Caco-2 (cell line): ENCODE data around the gene SNCB. TPM values are rescaled to one million over a fixed set of nuclear protein-coding genes. Genes with fewer than 3 reads are reported as not detected.

Experiments
- BruUV-seq: library from RNA; stranded (reverse); fragments of 400-500 nt; replicated peaks from 2 replicates; lab custom pipeline; 2021; lab: Mats Ljungman, UMichigan
- CTCF ChIA-PET: fragments of 300-600 bp; sonication (Branson Sonifier 250); formaldehyde crosslinking; loops from one replicate; lab custom pipeline; 2022; ENCODE audit warnings: antibody characterized with exemption; lab: Charles Lee
- POLR2A ChIA-PET: fragments of 300-600 bp; sonication (Branson Sonifier 250); formaldehyde crosslinking; loops from one replicate; lab custom pipeline; 2022; ENCODE audit warnings: antibody characterized with exemption; lab: Charles Lee
- DNase-seq, 2 experiments: peaks; one replicate each; pipeline versions ENCODE4 v3.0.0 to v3.0.0-alpha.2; 2020 to 2022
- H3K27me3 ChIP-seq: replicated peaks from 2 replicates; pipeline ENCODE4 v1.6.0; 2011; ENCODE audit warnings: low read length; ENCODE audit not compliant: control insufficient read depth, insufficient read depth
- H3K36me3 ChIP-seq: 2 replicates; pipeline ENCODE4 v1.5.1; 2011; ENCODE audit warnings: low read length; ENCODE audit not compliant: control insufficient read depth, insufficient read depth
- H3K4me1 ChIP-seq: fragments of 250-450 bp; sonication (Bioruptor Pico); 2 replicates; pipeline ENCODE4 v1.5.1; 2020; ENCODE audit warnings: mild to moderate bottlenecking
- H3K4me3 ChIP-seq: 2 replicates; pipeline ENCODE4 v1.5.1; 2011; ENCODE audit warnings: low read depth, mild to moderate bottlenecking, control low read depth, low read length
- H3K9me3 ChIP-seq: fragments of 250-450 bp; sonication (Bioruptor Pico); 2 replicates; pipeline ENCODE4 v1.5.1; 2020; ENCODE audit warnings: mild to moderate bottlenecking, moderate library complexity
- H3K27ac Mint-ChIP-seq: one replicate; pipeline ENCODE4 v1.8.0; 2022; ENCODE audit warnings: mixed read lengths; ENCODE audit not compliant: unreplicated experiment
- H3K27me3 Mint-ChIP-seq: one replicate; pipeline ENCODE4 v1.8.0; 2022; ENCODE audit warnings: mixed read lengths; ENCODE audit not compliant: insufficient read depth, unreplicated experiment
- H3K36me3 Mint-ChIP-seq: one replicate; pipeline ENCODE4 v1.8.0; 2022; ENCODE audit warnings: mild to moderate bottlenecking, mixed read lengths; ENCODE audit not compliant: insufficient read depth, unreplicated experiment
- H3K4me1 Mint-ChIP-seq: one replicate; pipeline ENCODE4 v1.8.0; 2022; ENCODE audit warnings: low read depth, mixed read lengths; ENCODE audit not compliant: unreplicated experiment
- H3K4me3 Mint-ChIP-seq: one replicate; pipeline ENCODE4 v1.8.0; 2022; ENCODE audit warnings: mild to moderate bottlenecking, moderate library complexity, mixed read lengths; ENCODE audit not compliant: unreplicated experiment
- H3K9me3 Mint-ChIP-seq: one replicate; pipeline ENCODE4 v1.8.0; 2022; ENCODE audit warnings: mixed read lengths; ENCODE audit not compliant: unreplicated experiment
- CTCF ChIP-seq, 2 experiments: fragments of 200-600 bp in 1 of 2; IDR thresholded peaks; 1 replicate in 1 of 2; 2 replicates in 1 of 2; pipeline versions ENCODE4 v1.5.1 to v1.8.0; 2011 to 2022; ENCODE audit warnings: antibody characterized with exemption in 1 of 2, control low read depth in 1 of 2, inconsistent platforms in 1 of 2, low read depth in 1 of 2, low read length in 1 of 2, mild to moderate bottlenecking in 1 of 2, moderate library complexity in 1 of 2; ENCODE audit not compliant: insufficient read depth in 1 of 2, severe bottlenecking in 1 of 2, unreplicated experiment in 1 of 2
- intact Hi-C: fragments of 100-400 bp; cut with micrococcal nuclease; formaldehyde crosslinking; loops from one replicate; pipeline ENCODE4 v1.10.0; 2022; ENCODE audit not compliant: unreplicated experiment
- total RNA-seq: library from RNA; stranded (reverse); gene quantifications from 2 replicates; pipeline ENCODE4 v1.2.3, GENCODE V29; 2022

Gene SNCB
- total RNA-seq, 1 experiment from 2014 or later, result not detected

- Histone ChIP-seq H3K4me1 (no peaks in the 10 kb centered on the region), H3K27me3 (no peaks in the 10 kb centered on the region), H3K9me3 (no peaks in the 10 kb centered on the region), H3K36me3 (no peaks in the 10 kb centered on the region), H3K4me3 (no peak overlapping the region)
- ChIA-PET CTCF (interaction anchor here (0.6 to 2.3 kb wide), 70 partner anchors 9 to 933 kb away, joined by 3 to 34 read pairs (median 4); partner anchors contain the start of genes EIF4E1B, HK3, RNF44 and SNCB), POLR2A (interaction anchor here (0.6 kb wide), 1 partner anchor 345 kb away, joined by 4 read pairs; no protein-coding TSS in a partner anchor)
- Mint-ChIP-seq H3K4me3 (no peak overlapping the region), H3K27me3 (peaks cover 6% of the 10 kb centered on the region), H3K27ac (no peak overlapping the region), H3K9me3 (no peaks in the 10 kb centered on the region), H3K4me1 (no peaks in the 10 kb centered on the region), H3K36me3 (no peaks in the 10 kb centered on the region)
- DNase-seq, result peak; percentile 77 to 83
- BruUV-seq, result no TSS peak
- peak; percentile 97 to 98 for TF ChIP-seq CTCF (IDR thresholded peaks at IDR 0.05; ENCODE audit: insufficient read depth in 1 of 2, low read depth in 1 of 2, low read length in 1 of 2, severe bottlenecking in 1 of 2, unreplicated experiment in 1 of 2)
- intact Hi-C loops, result loop anchor here (2.0 to 5.0 kb wide), 3 partner anchors 151 to 451 kb away; partner anchors contain the start of gene UNC5A
Measured at GRCh38 chr5:176660860-176661641, 30.7 kb upstream of the SNCB start.

- no peaks in the 10 kb centered on the region for H3K36me3 Mint-ChIP-seq
- H3K9me3 ChIP-seq, result no peaks in the 10 kb centered on the region
- CTCF ChIA-PET, result interaction anchor here (0.6 to 2.3 kb wide), 68 partner anchors 9 to 932 kb away, joined by 3 to 34 read pairs (median 5); partner anchors contain the start of genes EIF4E1B, RNF44, SNCB and TSPAN17
- H3K27me3 ChIP-seq, result no peaks in the 10 kb centered on the region
- no peak overlapping the region for H3K27ac Mint-ChIP-seq
- no peaks in the 10 kb centered on the region for H3K4me1 Mint-ChIP-seq
- no peaks in the 10 kb centered on the region for H3K4me1 ChIP-seq
- no peak overlapping the region for H3K4me3 Mint-ChIP-seq
- H3K27me3 Mint-ChIP-seq, result peaks cover 5% of the 10 kb centered on the region
- intact Hi-C loops, result loop anchor here (2.0 to 5.0 kb wide), 3 partner anchors 152 to 452 kb away; partner anchors contain the start of gene UNC5A
- H3K4me3 ChIP-seq, result no peak overlapping the region
- H3K36me3 ChIP-seq, result no peaks in the 10 kb centered on the region
- H3K9me3 Mint-ChIP-seq, result no peaks in the 10 kb centered on the region
- DNase-seq, result no peak
- no TSS peak for BruUV-seq
- TF ChIP-seq CTCF (IDR thresholded peaks at IDR 0.05; ENCODE audit: insufficient read depth in 1 of 2, low read depth in 1 of 2, low read length in 1 of 2, severe bottlenecking in 1 of 2, unreplicated experiment in 1 of 2), result no peak
- POLR2A ChIA-PET, result interaction anchor here (0.6 kb wide), 1 partner anchor 346 kb away, joined by 4 read pairs; no protein-coding TSS in a partner anchor
Measured at GRCh38 chr5:176660530-176660859, 30.2 kb upstream of the SNCB start.

GRCh38 chr5:176659860-176660461 is 29.6 kb upstream of the SNCB start:
- peaks cover 3% of the 10 kb centered on the region for H3K27me3 Mint-ChIP-seq
- no peak overlapping the region for H3K4me3 Mint-ChIP-seq
- no peaks in the 10 kb centered on the region for H3K4me1 Mint-ChIP-seq
- H3K27ac Mint-ChIP-seq, result no peak overlapping the region
- H3K4me1 ChIP-seq, result no peaks in the 10 kb centered on the region
- H3K4me3 ChIP-seq, result no peak overlapping the region
- H3K9me3 Mint-ChIP-seq, result no peaks in the 10 kb centered on the region
- no TSS peak for BruUV-seq
- intact Hi-C loops, result loop anchor here (2.0 to 5.0 kb wide), 3 partner anchors 152 to 452 kb away; partner anchors contain the start of gene UNC5A
- ChIA-PET POLR2A (interaction anchor here (0.6 kb wide), 1 partner anchor 346 kb away, joined by 4 read pairs; no protein-coding TSS in a partner anchor), CTCF (interaction anchor here (0.5 to 2.3 kb wide), 63 partner anchors 9 to 1718 kb away, joined by 3 to 34 read pairs (median 5); partner anchors contain the start of genes EIF4E1B, RNF44, SNCB and TSPAN17)
- TF ChIP-seq CTCF (IDR thresholded peaks at IDR 0.05; ENCODE audit: insufficient read depth in 1 of 2, low read depth in 1 of 2, low read length in 1 of 2, severe bottlenecking in 1 of 2, unreplicated experiment in 1 of 2), result no peak
- no peaks in the 10 kb centered on the region for H3K9me3 ChIP-seq
- no peaks in the 10 kb centered on the region for H3K27me3 ChIP-seq
- no peaks in the 10 kb centered on the region; the same call in 1 of the 2 replicates for H3K36me3 ChIP-seq
- H3K36me3 Mint-ChIP-seq, result no peaks in the 10 kb centered on the region
- no peak for DNase-seq
